OCI-LY7 (cell line): ENCODE data around the gene ATP9B. TPM values are rescaled to one million over a fixed set of nuclear protein-coding genes. Genes with fewer than 3 reads are reported as not detected.
A peak's percentile ranks its signal among the peaks of the same experiment; 100 is the strongest.

ENCODE experiments used
- BruUV-seq: library from RNA; stranded (reverse); fragments of 400-500 nt; replicated peaks from 2 replicates; lab custom pipeline; 2021; lab: Mats Ljungman, UMichigan
- CTCF ChIA-PET: fragments of 300-600 bp; sonication (Branson Sonifier 250); formaldehyde crosslinking; loops from one replicate; lab custom pipeline; 2022; ENCODE audit warnings: antibody characterized with exemption; ENCODE audit not compliant: unreplicated experiment; lab: Charles Lee
- POLR2A ChIA-PET: fragments of 300-600 bp; sonication (Branson Sonifier 250); formaldehyde crosslinking; loops from one replicate; lab custom pipeline; 2022; ENCODE audit warnings: antibody characterized with exemption; lab: Charles Lee
- DNase-seq: peaks from one replicate; pipeline ENCODE4 v3.0.0-alpha.2; 2015; ENCODE audit warnings: low spot score
- H2AFZ ChIP-seq: fragments of 200-600 bp; sonication (generic), shearing (Covaris generic); 2 replicates; pipeline ENCODE4 v1.6.1; 2014; ENCODE audit warnings: mild to moderate bottlenecking, antibody characterized with exemption, low read length, moderate library complexity
- H3K27ac ChIP-seq: fragments of 200-600 bp; sonication (generic); 2 replicates; pipeline ENCODE4 v1.5.1; 2014; ENCODE audit warnings: mixed run types, low read depth, mild to moderate bottlenecking, moderate library complexity, low read length, inconsistent platforms; ENCODE audit not compliant: poor library complexity, severe bottlenecking
- H3K36me3 ChIP-seq: fragments of 200-600 bp; sonication (generic); 2 replicates; pipeline ENCODE4 v1.6.1; 2014; ENCODE audit warnings: mild to moderate bottlenecking, antibody characterized with exemption, low read length, moderate library complexity, mixed read lengths; ENCODE audit not compliant: insufficient read depth
- H3K4me1 ChIP-seq: fragments of 200-600 bp; sonication (generic); 2 replicates; pipeline ENCODE4 v1.5.1; 2014; ENCODE audit warnings: mild to moderate bottlenecking, low read length; ENCODE audit not compliant: insufficient read depth, poor library complexity, severe bottlenecking
- H3K4me2 ChIP-seq: fragments of 200-600 bp; sonication (generic); 2 replicates; pipeline ENCODE4 v1.6.1; 2014; ENCODE audit warnings: mild to moderate bottlenecking, low read length
- H3K4me3 ChIP-seq: fragments of 200-600 bp; sonication (generic); 2 replicates; pipeline ENCODE4 v1.5.1; 2014; ENCODE audit warnings: mild to moderate bottlenecking, low read depth, low read length; ENCODE audit not compliant: poor library complexity, severe bottlenecking
- H3K79me2 ChIP-seq: fragments of 200-600 bp; sonication (generic); 2 replicates; pipeline ENCODE4 v1.6.1; 2016; ENCODE audit warnings: low read depth, mild to moderate bottlenecking, low read length, moderate library complexity, mixed read lengths; ENCODE audit not compliant: insufficient read depth
- H3K9me2 ChIP-seq: fragments of 200-600 bp; sonication (generic); 2 replicates; pipeline ENCODE4 v1.6.1; 2016; ENCODE audit warnings: mild to moderate bottlenecking, low read length, mixed read lengths; ENCODE audit not compliant: insufficient read depth
- H3K9me3 ChIP-seq: fragments of 200-600 bp; sonication (generic); 2 replicates; pipeline ENCODE4 v1.6.1; 2014; ENCODE audit warnings: mild to moderate bottlenecking, mixed run types, low read length, mixed read lengths
- H4K20me1 ChIP-seq: fragments of 200-600 bp; sonication (generic); 2 replicates; pipeline ENCODE4 v1.6.1; 2014; ENCODE audit warnings: mild to moderate bottlenecking, antibody characterized with exemption, low read length, moderate library complexity, mixed read lengths; ENCODE audit not compliant: insufficient read depth
- EZH2phosphoT487 ChIP-seq: fragments of 200-600 bp; sonication (generic); IDR thresholded peaks from 2 replicates; pipeline ENCODE4 v1.6.1; 2018; ENCODE audit warnings: low read depth, borderline replicate concordance, mild to moderate bottlenecking, mixed run types, antibody characterized with exemption, low read length, moderate library complexity, mixed read lengths
- intact Hi-C: fragments of 100-400 bp; cut with micrococcal nuclease; formaldehyde crosslinking; loops from one replicate; pipeline ENCODE4 v1.10.0; 2022; ENCODE audit not compliant: unreplicated experiment
- total RNA-seq, 2 experiments: library from RNA; depleted of rRNA in 1 of 2; stranded (reverse); fragments of >200 nt in 1 of 2; shearing (Covaris generic) in 1 of 2; gene quantifications; 2 replicates each; pipeline ENCODE4 v1.2.3, GENCODE V29; 2014 to 2022
- TF ChIP-seq, protein P1 (sequence below): fragments of 200-600 bp; sonication (generic); conservative IDR thresholded peaks from 2 replicates; pipeline ENCODE4 v1.5.1; 2014; ENCODE audit warnings: mild to moderate bottlenecking, antibody characterized with exemption, low read length, moderate library complexity, mixed read lengths

ATP9B gene
- total RNA-seq, 2 experiments from 2014 or later, result 27.1 to 36.4 TPM

DNA sequence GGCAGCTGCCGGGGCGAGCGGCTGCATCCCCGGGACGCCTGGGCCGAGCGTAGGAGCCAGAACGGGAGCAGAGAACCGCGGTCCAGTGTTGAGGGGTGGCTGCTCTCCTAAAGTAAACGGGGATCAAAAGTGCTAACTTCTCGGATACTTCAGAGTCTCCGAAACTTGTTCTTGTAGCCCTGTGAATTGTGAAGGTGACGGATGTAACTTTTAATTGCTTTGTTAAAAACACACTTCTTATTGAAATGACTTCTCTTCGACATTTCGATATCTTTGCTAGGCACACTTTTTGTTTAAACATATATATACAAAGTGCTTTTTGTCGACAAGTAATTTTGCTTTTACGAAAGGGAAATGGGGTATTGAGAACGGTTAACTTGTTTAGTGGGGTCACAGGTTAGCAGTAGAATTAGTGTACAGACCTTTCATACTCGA is 540 bp downstream of the ATP9B start:
- no peaks in the 10 kb centered on the region for H4K20me1 ChIP-seq
- peaks cover 39% of the 10 kb centered on the region for H3K79me2 ChIP-seq
- peak overlapping the region; percentile 94 for H3K4me3 ChIP-seq
- H3K4me1 ChIP-seq, result peaks cover 10% of the 10 kb centered on the region
- H3K27ac ChIP-seq, result peak overlapping the region; percentile 58
- H2AFZ ChIP-seq, result peak overlapping the region; percentile 23; the same call in 1 of the 2 replicates
- TF ChIP-seq EZH2phosphoT487, result no peak
- TF ChIP-seq, protein P1, sequence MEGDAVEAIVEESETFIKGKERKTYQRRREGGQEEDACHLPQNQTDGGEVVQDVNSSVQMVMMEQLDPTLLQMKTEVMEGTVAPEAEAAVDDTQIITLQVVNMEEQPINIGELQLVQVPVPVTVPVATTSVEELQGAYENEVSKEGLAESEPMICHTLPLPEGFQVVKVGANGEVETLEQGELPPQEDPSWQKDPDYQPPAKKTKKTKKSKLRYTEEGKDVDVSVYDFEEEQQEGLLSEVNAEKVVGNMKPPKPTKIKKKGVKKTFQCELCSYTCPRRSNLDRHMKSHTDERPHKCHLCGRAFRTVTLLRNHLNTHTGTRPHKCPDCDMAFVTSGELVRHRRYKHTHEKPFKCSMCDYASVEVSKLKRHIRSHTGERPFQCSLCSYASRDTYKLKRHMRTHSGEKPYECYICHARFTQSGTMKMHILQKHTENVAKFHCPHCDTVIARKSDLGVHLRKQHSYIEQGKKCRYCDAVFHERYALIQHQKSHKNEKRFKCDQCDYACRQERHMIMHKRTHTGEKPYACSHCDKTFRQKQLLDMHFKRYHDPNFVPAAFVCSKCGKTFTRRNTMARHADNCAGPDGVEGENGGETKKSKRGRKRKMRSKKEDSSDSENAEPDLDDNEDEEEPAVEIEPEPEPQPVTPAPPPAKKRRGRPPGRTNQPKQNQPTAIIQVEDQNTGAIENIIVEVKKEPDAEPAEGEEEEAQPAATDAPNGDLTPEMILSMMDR, result no peak
- no peak for DNase-seq
- no TSS peak for BruUV-seq
- intact Hi-C loops, result loop anchor here (2.0 to 5.0 kb wide), 2 partner anchors 128 to 177 kb away; no protein-coding TSS in a partner anchor
- H3K36me3 ChIP-seq, result peaks cover 13% of the 10 kb centered on the region; the same call in 1 of the 2 replicates
- peak overlapping the region; percentile 93 for H3K4me2 ChIP-seq
- H3K9me2 ChIP-seq, result no peaks in the 10 kb centered on the region
- CTCF ChIA-PET, result no interaction called here
- POLR2A ChIA-PET, result interaction anchor here (0.8 to 1.0 kb wide), 2 partner anchors 12 to 27 kb away, joined by 3 to 4 read pairs; no protein-coding TSS in a partner anchor
- H3K9me3 ChIP-seq, result 0 out of 2 replicates have a peak, but pooled peaks cover 6% of the 10 kb centered on the region

DNA sequence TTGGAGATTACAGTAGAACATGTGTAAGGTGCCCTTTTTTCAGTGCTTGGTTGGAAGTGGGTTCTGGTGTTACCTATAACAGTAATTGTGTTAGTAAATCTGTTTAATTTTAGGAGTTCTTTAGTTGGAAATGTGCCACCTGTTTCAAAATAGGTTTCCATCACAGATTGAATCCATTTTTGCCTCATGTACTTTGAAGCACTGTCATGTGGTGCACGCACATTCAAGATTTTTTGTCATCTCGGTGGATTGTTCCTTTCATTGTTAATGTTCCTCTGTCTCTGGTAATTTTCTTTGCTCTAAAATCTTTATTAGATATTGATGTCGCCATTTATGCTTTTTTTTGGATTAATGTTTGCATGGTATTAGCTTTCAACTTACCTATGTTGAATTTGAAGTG is 1.3 kb downstream of the ATP9B start:
- no peak for DNase-seq
- Histone ChIP-seq H3K4me2 (peak overlapping the region; percentile 93), H3K9me3 (0 out of 2 replicates have a peak, but pooled peaks cover 6% of the 10 kb centered on the region), H2AFZ (no peak overlapping the region), H3K4me1 (peaks cover 10% of the 10 kb centered on the region), H3K4me3 (peak overlapping the region; percentile 94), H3K9me2 (no peaks in the 10 kb centered on the region), H4K20me1 (no peaks in the 10 kb centered on the region), H3K36me3 (peaks cover 13% of the 10 kb centered on the region; the same call in 1 of the 2 replicates), H3K79me2 (peaks cover 47% of the 10 kb centered on the region), H3K27ac (peak overlapping the region; percentile 58)
- no TSS peak for BruUV-seq
- POLR2A ChIA-PET, result interaction anchor here (0.6 to 1.0 kb wide), 3 partner anchors 12 to 122 kb away, joined by 3 to 4 read pairs (median 3); no protein-coding TSS in a partner anchor
- TF ChIP-seq, protein P1, result no peak
- no peak for TF ChIP-seq EZH2phosphoT487
- intact Hi-C loops, result loop anchor here (5.0 kb wide), 1 partner anchor 127 kb away; no protein-coding TSS in a partner anchor
- CTCF ChIA-PET, result no interaction called here

DNA sequence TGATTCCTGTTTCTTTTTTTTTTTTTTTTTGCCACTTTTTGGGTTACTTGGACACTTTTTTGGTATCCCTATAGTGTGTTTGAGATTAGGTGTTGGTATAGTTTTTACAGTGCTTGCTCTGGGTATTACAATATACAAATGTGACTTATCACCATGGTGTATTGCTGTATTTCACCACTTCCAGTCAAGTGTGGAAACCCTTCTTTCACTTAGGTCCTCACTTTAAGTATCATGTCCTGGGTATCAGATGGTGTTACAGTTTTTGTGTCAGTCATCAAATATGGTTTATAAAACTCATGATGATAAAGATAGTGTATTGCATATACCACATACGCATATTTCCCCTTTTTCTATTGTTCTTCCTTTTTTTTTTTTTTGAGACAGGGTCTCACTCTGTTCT is 1.8 kb downstream of the ATP9B start:
- intact Hi-C loops, result loop anchor here (5.0 kb wide), 1 partner anchor 126 kb away; no protein-coding TSS in a partner anchor
- ChIA-PET POLR2A (interaction anchor here (0.6 kb wide), 2 partner anchors 113 to 122 kb away, joined by 3 to 5 read pairs; no protein-coding TSS in a partner anchor), CTCF (interaction anchor here (0.5 kb wide), 1 partner anchor 258 kb away, joined by 3 read pairs; no protein-coding TSS in a partner anchor)
- 0 out of 2 replicates have a peak, but pooled peaks cover 6% of the 10 kb centered on the region for H3K9me3 ChIP-seq
- peak overlapping the region; percentile 93 for H3K4me2 ChIP-seq
- H3K27ac ChIP-seq, result peak overlapping the region; percentile 58
- H3K9me2 ChIP-seq, result no peaks in the 10 kb centered on the region
- no TSS peak for BruUV-seq
- no peak overlapping the region for H2AFZ ChIP-seq
- peaks cover 15% of the 10 kb centered on the region for H3K4me1 ChIP-seq
- H3K79me2 ChIP-seq, result peaks cover 52% of the 10 kb centered on the region
- TF ChIP-seq EZH2phosphoT487, result no peak
- TF ChIP-seq, protein P1, result no peak
- H3K4me3 ChIP-seq, result peak overlapping the region; percentile 94
- H4K20me1 ChIP-seq, result no peaks in the 10 kb centered on the region
- H3K36me3 ChIP-seq, result peaks cover 13% of the 10 kb centered on the region; the same call in 1 of the 2 replicates
- peak; percentile 21 for DNase-seq
